ENCODE data around the gene DEFB128. TPM values are rescaled to one million over a fixed set of nuclear protein-coding genes. Genes with fewer than 3 reads are reported as not detected.
"Not testable (repeated sequence)": the region's sequence is repeated elsewhere in the genome, so short reads cannot be mapped to it uniquely, and the experiment has no call there.

The DEFB128 gene
- total and polyA plus RNA-seq, 7 experiments from 2014 or later = not detected

DNA sequence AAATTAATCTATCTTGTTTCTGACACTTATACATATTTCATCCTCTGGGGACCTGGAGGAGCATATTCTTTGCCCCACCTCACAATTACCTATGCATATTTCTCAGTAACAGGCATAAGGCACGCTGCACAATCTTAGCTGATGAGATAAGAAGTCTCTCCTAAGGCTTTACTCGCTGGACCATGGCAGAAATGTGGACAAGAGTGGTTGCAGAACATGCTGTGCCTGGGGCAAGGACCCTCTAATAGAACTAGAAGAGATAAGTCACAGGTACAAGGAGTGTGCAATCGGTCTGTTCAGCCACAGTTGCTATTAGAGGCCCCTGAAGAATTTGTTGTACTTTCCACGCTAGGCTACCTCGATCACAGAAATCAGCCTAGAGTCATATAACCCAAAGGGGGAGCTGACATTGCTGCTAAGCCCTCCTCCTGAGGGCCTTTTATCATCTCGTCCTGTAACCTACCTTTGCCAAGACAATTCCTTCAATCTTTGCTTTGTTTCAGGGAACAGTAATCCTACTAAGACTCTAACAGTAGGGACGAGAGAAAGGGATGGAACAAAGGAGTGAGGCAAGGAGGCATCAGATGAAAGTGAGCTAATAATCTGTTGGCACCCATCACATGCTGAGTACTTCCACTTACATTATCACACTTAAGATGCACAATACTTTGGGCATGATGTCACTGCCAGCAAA lies 21.4 kb upstream of the DEFB128 start:
- ATAC-seq (no peak), DNase-seq (no peak)
- H3K27me3 Mint-ChIP-seq = peaks cover 0 to 16% (median 0%) of the 10 kb centered on the region in 5 donors
- ChIA-PET POLR2A (no interaction called here), CTCF (interaction anchor here (0.6 to 2.8 kb wide), 6 partner anchors 13 to 120 kb away, joined by 3 to 14 read pairs (median 4); no protein-coding TSS in a partner anchor)
- intact Hi-C loops (cut with micrococcal nuclease) = no loop called here
- H3K27ac Mint-ChIP-seq = no peak overlapping the region
- Histone ChIP-seq H3K4me3 (ENCODE audit: low read length) (no peak overlapping the region), H3K9me3 (ENCODE audit: control insufficient read depth in 2 of 3, low read length in 3 of 3) (no peaks in the 10 kb centered on the region), H3K4me1 (ENCODE audit: control insufficient read depth in 2 of 2, insufficient read depth in 2 of 2, low read length in 2 of 2) (no peaks in the 10 kb centered on the region), H3K36me3 (ENCODE audit: control insufficient read depth in 2 of 3, insufficient read depth in 3 of 3, low read length in 3 of 3) (no peaks in the 10 kb centered on the region), H3K27ac (ENCODE audit: low read depth, low read length) (no peak overlapping the region), H3K27me3 (ENCODE audit: control insufficient read depth in 2 of 2, insufficient read depth in 2 of 2, low read length in 2 of 2) (no peaks in the 10 kb centered on the region)
- H3K9me3 Mint-ChIP-seq = no peaks in the 10 kb centered on the region
- no peaks in the 10 kb centered on the region for H3K4me1 Mint-ChIP-seq
- no peak overlapping the region for H3K4me3 Mint-ChIP-seq
- no peaks in the 10 kb centered on the region for H3K36me3 Mint-ChIP-seq

- ATAC-seq (peak; percentile 86), DNase-seq (peak in 7 of 9 donors; percentile 40 to 67 (median 55))
- Mint-ChIP-seq H3K27me3 (peaks cover 0 to 28% (median 0%) of the 10 kb centered on the region in 5 donors), H3K9me3 (peaks cover 0 to 2% (median 0%) of the 10 kb centered on the region in 11 donors), H3K27ac (no peak overlapping the region), H3K4me3 (no peak overlapping the region), H3K4me1 (no peaks in the 10 kb centered on the region), H3K36me3 (no peaks in the 10 kb centered on the region)
- H3K27ac ChIP-seq (ENCODE audit: low read depth, low read length) = no peak overlapping the region
- H3K27me3 ChIP-seq (ENCODE audit: control insufficient read depth in 2 of 2, insufficient read depth in 2 of 2, low read length in 2 of 2) = no peaks in the 10 kb centered on the region
- ChIA-PET CTCF (interaction anchor here (1.0 to 1.6 kb wide), 6 partner anchors 57 to 123 kb away, joined by 3 to 11 read pairs (median 7); no protein-coding TSS in a partner anchor), POLR2A (no interaction called here)
- intact Hi-C loops (cut with micrococcal nuclease) = loop anchor here (1.0 kb wide), 2 partner anchors 58 to 121 kb away; no protein-coding TSS in a partner anchor
- H3K36me3 ChIP-seq (ENCODE audit: control insufficient read depth in 2 of 3, insufficient read depth in 3 of 3, low read length in 3 of 3) = no peaks in the 10 kb centered on the region
- no peaks in the 10 kb centered on the region for H3K4me1 ChIP-seq (ENCODE audit: control insufficient read depth in 2 of 2, insufficient read depth in 2 of 2, low read length in 2 of 2)
- no peak overlapping the region for H3K4me3 ChIP-seq (ENCODE audit: low read length)
- no peaks in the 10 kb centered on the region for H3K9me3 ChIP-seq (ENCODE audit: control insufficient read depth in 2 of 3, low read length in 3 of 3)
These were observed 19.5 kb upstream of the DEFB128 start for GRCh38 chr20:208942-209566.

DNA sequence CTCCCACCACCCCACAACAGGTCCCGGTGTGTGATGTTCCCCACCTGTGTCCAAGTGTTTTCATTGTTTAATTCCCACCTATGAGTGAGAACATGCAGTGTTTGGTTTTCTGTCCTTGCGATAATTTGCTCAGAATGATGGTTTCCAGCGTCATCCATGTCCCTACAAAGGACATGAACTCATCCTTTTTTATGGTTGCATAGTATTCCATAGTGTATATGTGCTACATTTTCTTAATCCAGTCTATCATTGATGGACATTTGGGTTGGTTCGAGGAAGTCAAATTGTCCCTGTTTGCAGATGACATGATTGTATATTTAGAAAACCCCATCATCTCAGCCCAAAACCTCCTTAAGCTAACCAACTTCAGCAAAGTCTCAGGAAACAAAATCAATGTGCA lies 14.1 kb upstream of the DEFB128 start:
- H3K27ac ChIP-seq (ENCODE audit: low read depth, low read length); H3K9me3 ChIP-seq (ENCODE audit: control insufficient read depth in 2 of 3, low read length in 3 of 3); POLR2A ChIA-PET; H3K36me3 Mint-ChIP-seq; CTCF ChIA-PET; H3K4me3 Mint-ChIP-seq; H3K9me3 Mint-ChIP-seq; intact Hi-C loops (cut with micrococcal nuclease); H3K27ac Mint-ChIP-seq; H3K4me1 ChIP-seq (ENCODE audit: control insufficient read depth in 2 of 2, insufficient read depth in 2 of 2, low read length in 2 of 2); H3K27me3 ChIP-seq (ENCODE audit: control insufficient read depth in 2 of 2, insufficient read depth in 2 of 2, low read length in 2 of 2); H3K4me3 ChIP-seq (ENCODE audit: low read length); H3K4me1 Mint-ChIP-seq; ATAC-seq; H3K36me3 ChIP-seq (ENCODE audit: control insufficient read depth in 2 of 3, insufficient read depth in 3 of 3, low read length in 3 of 3); DNase-seq: not testable (repeated sequence)
- peaks cover 0 to 22% (median 15%) of the 10 kb centered on the region in 5 donors for H3K27me3 Mint-ChIP-seq

DNA sequence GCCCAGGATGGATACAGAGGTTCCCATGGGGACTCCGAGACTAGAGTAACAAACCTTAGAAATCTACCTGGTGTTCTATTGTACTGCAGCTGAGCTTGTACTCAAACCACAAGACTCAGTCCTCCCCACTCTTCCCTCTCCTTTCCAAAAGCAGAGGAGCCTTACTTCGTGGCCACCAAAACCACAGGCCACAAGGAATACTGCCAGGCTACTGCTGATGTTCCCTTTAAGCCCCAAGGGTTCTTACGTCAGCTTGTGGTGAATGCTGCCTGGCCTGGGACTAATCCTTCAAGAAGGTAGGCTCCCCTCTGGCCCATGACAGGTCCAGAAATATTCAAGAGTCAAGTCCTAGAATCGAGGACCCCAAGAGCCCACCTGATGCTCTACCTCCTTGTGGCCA lies 10.5 kb upstream of the DEFB128 start:
- no peaks in the 10 kb centered on the region for H3K9me3 ChIP-seq (ENCODE audit: control insufficient read depth in 2 of 3, low read length in 3 of 3)
- ATAC-seq = no peak
- Mint-ChIP-seq H3K9me3 (peaks cover 0 to 20% (median 2%) of the 10 kb centered on the region in 11 donors), H3K4me3 (no peak overlapping the region), H3K27ac (no peak overlapping the region), H3K36me3 (peaks cover 0 to 13% (median 0%) of the 10 kb centered on the region in 5 donors), H3K27me3 (peaks cover 9 to 25% (median 18%) of the 10 kb centered on the region in 5 donors), H3K4me1 (peaks cover 0 to 1% (median 0%) of the 10 kb centered on the region in 7 donors)
- ChIA-PET POLR2A (no interaction called here), CTCF (no interaction called here)
- no peaks in the 10 kb centered on the region for H3K27me3 ChIP-seq (ENCODE audit: control insufficient read depth in 2 of 2, insufficient read depth in 2 of 2, low read length in 2 of 2)
- no peak for DNase-seq
- no peaks in the 10 kb centered on the region for H3K4me1 ChIP-seq (ENCODE audit: control insufficient read depth in 2 of 2, insufficient read depth in 2 of 2, low read length in 2 of 2)
- no peak overlapping the region for H3K4me3 ChIP-seq (ENCODE audit: low read length)
- intact Hi-C loops (cut with micrococcal nuclease) = no loop called here
- no peaks in the 10 kb centered on the region for H3K36me3 ChIP-seq (ENCODE audit: control insufficient read depth in 2 of 3, insufficient read depth in 3 of 3, low read length in 3 of 3)
- no peak overlapping the region for H3K27ac ChIP-seq (ENCODE audit: low read depth, low read length)

GRCh38 chr20:198225-198624 lies 8.7 kb upstream of the DEFB128 start:
- Histone ChIP-seq H3K4me1 (ENCODE audit: control insufficient read depth in 2 of 2, insufficient read depth in 2 of 2, low read length in 2 of 2) (no peaks in the 10 kb centered on the region), H3K27ac (ENCODE audit: low read depth, low read length) (no peak overlapping the region), H3K4me3 (ENCODE audit: low read length) (no peak overlapping the region), H3K27me3 (ENCODE audit: control insufficient read depth in 2 of 2, insufficient read depth in 2 of 2, low read length in 2 of 2) (no peaks in the 10 kb centered on the region), H3K9me3 (ENCODE audit: control insufficient read depth in 2 of 3, low read length in 3 of 3) (no peaks in the 10 kb centered on the region), H3K36me3 (ENCODE audit: control insufficient read depth in 2 of 3, insufficient read depth in 3 of 3, low read length in 3 of 3) (no peaks in the 10 kb centered on the region)
- Mint-ChIP-seq H3K36me3 (peaks cover 0 to 13% (median 0%) of the 10 kb centered on the region in 5 donors), H3K27me3 (peaks cover 4 to 25% (median 11%) of the 10 kb centered on the region in 5 donors), H3K27ac (no peak overlapping the region), H3K9me3 (peaks cover 0 to 20% (median 2%) of the 10 kb centered on the region in 11 donors), H3K4me1 (peaks cover 0 to 1% (median 0%) of the 10 kb centered on the region in 7 donors), H3K4me3 (no peak overlapping the region)
- ChIA-PET CTCF (no interaction called here), POLR2A (no interaction called here)
- DNase-seq (no peak), ATAC-seq (no peak)
- intact Hi-C loops (cut with micrococcal nuclease) = no loop called here

GRCh38 chr20:187733-188132 lies 1.8 kb downstream of the DEFB128 start:
- peaks cover 0 to 6% (median 0%) of the 10 kb centered on the region in 5 donors for H3K36me3 Mint-ChIP-seq
- H3K36me3 ChIP-seq (ENCODE audit: control insufficient read depth in 2 of 3, insufficient read depth in 3 of 3, low read length in 3 of 3) = no peaks in the 10 kb centered on the region
- no peaks in the 10 kb centered on the region for H3K4me1 ChIP-seq (ENCODE audit: control insufficient read depth in 2 of 2, insufficient read depth in 2 of 2, low read length in 2 of 2)
- intact Hi-C loops (cut with micrococcal nuclease) = no loop called here
- no peak overlapping the region for H3K4me3 ChIP-seq (ENCODE audit: low read length)
- no peak overlapping the region for H3K27ac Mint-ChIP-seq
- H3K27ac ChIP-seq (ENCODE audit: low read depth, low read length) = no peak overlapping the region
- H3K9me3 Mint-ChIP-seq = peaks cover 4 to 51% (median 16%) of the 10 kb centered on the region in 11 donors
- peaks cover 0 to 6% (median 0%) of the 10 kb centered on the region in 7 donors for H3K4me1 Mint-ChIP-seq
- peaks cover 0 to 3% (median 0%) of the 10 kb centered on the region in 3 experiments for H3K9me3 ChIP-seq (ENCODE audit: control insufficient read depth in 2 of 3, low read length in 3 of 3)
- DNase-seq (no peak), ATAC-seq (no peak)
- ChIA-PET POLR2A (no interaction called here), CTCF (no interaction called here)
- no peaks in the 10 kb centered on the region for H3K27me3 ChIP-seq (ENCODE audit: control insufficient read depth in 2 of 2, insufficient read depth in 2 of 2, low read length in 2 of 2)
- H3K4me3 Mint-ChIP-seq = no peak overlapping the region
- peaks cover 47 to 80% (median 58%) of the 10 kb centered on the region in 5 donors for H3K27me3 Mint-ChIP-seq
